Measurements from ENCODE around the gene LRRFIP1.

DNA sequence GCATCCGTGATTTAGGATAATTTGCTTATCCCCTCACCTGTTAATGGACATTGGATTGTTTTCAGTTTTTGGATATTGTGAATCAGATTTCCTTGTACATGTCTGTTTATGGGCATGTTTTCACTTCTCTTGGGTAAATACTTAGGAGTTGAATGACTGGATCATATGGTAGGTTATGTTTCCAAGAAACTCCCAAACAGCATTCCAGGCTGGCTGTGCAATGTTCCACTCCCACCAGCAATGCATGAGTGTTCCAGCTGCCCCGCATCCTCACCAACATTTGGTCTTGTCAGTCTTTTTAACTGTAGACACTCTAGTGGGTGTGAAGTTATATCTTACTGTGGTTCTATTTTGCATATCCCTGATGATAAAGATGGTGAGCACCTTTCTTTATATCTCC is 8.9 kb upstream of the LRRFIP1 start:
- TF ChIP-seq, protein P1, sequence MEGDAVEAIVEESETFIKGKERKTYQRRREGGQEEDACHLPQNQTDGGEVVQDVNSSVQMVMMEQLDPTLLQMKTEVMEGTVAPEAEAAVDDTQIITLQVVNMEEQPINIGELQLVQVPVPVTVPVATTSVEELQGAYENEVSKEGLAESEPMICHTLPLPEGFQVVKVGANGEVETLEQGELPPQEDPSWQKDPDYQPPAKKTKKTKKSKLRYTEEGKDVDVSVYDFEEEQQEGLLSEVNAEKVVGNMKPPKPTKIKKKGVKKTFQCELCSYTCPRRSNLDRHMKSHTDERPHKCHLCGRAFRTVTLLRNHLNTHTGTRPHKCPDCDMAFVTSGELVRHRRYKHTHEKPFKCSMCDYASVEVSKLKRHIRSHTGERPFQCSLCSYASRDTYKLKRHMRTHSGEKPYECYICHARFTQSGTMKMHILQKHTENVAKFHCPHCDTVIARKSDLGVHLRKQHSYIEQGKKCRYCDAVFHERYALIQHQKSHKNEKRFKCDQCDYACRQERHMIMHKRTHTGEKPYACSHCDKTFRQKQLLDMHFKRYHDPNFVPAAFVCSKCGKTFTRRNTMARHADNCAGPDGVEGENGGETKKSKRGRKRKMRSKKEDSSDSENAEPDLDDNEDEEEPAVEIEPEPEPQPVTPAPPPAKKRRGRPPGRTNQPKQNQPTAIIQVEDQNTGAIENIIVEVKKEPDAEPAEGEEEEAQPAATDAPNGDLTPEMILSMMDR (IDR thresholded peaks at IDR 0.05; ENCODE audit: low read depth, low read length, poor library complexity, severe bottlenecking), result no peak
- TF ChIP-seq EZH2phosphoT487 (IDR thresholded peaks at IDR 0.05; ENCODE audit: borderline replicate concordance, low read length), result no peak
